ENCODE measurements around the gene RAB25. TPM values are rescaled to one million over a fixed set of nuclear protein-coding genes. Genes with fewer than 3 reads are reported as not detected.

Gene RAB25
- total RNA-seq, 1 donor from 2014 or later = 3.1 TPM

DNA sequence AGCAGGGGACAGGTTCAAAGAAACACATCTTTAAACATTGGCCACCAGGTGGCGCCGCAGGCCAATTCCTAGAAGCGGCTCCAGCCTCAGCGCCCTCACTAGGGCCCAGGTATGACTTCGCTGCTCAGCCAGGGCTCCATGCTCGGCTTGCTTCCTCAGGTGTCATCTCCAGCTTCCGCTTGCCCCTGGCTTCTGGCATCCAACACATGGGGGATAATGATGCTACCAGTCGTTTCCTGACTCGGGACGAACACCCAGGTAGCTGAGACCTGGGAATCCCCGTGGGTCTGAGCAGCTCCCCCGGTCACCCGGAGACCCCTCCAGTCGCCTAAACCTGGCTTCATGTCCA lies 29.9 kb downstream of the RAB25 start:
- Histone ChIP-seq H3K4me3 (ENCODE audit: insufficient read depth, low read depth, low read length) (no peak overlapping the region), H3K9me3 (ENCODE audit: insufficient read depth, low read depth, low read length) (no peaks in the 10 kb centered on the region), H3K4me1 (ENCODE audit: insufficient read depth, low read length) (peaks cover 10% of the 10 kb centered on the region), H3K9ac (ENCODE audit: low read length) (no peak overlapping the region), H4K20me1 (ENCODE audit: insufficient read depth, low read length) (peaks cover 31% of the 10 kb centered on the region), H3K79me2 (ENCODE audit: insufficient read depth, low read length) (peaks cover 16% of the 10 kb centered on the region), H3K27me3 (ENCODE audit: insufficient read depth, low read length) (no peaks in the 10 kb centered on the region), H3K4me2 (ENCODE audit: low read length) (no peak overlapping the region), H2AFZ (ENCODE audit: low read depth, low read length) (no peak overlapping the region), H3K36me3 (ENCODE audit: insufficient read depth, low read length) (peaks cover 3% of the 10 kb centered on the region), H3K27ac (ENCODE audit: low read depth, low read length) (no peak overlapping the region)
- H3K27ac Mint-ChIP-seq (ENCODE audit: unreplicated experiment) = peak overlapping the region; percentile 44
- H3K27me3 Mint-ChIP-seq (ENCODE audit: low read depth, unreplicated experiment) = no peaks in the 10 kb centered on the region
- no peak for DNase-seq (ENCODE audit: low read depth)
- TF ChIP-seq, protein P1, sequence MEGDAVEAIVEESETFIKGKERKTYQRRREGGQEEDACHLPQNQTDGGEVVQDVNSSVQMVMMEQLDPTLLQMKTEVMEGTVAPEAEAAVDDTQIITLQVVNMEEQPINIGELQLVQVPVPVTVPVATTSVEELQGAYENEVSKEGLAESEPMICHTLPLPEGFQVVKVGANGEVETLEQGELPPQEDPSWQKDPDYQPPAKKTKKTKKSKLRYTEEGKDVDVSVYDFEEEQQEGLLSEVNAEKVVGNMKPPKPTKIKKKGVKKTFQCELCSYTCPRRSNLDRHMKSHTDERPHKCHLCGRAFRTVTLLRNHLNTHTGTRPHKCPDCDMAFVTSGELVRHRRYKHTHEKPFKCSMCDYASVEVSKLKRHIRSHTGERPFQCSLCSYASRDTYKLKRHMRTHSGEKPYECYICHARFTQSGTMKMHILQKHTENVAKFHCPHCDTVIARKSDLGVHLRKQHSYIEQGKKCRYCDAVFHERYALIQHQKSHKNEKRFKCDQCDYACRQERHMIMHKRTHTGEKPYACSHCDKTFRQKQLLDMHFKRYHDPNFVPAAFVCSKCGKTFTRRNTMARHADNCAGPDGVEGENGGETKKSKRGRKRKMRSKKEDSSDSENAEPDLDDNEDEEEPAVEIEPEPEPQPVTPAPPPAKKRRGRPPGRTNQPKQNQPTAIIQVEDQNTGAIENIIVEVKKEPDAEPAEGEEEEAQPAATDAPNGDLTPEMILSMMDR (IDR thresholded peaks at IDR 0.05; ENCODE audit: insufficient read depth, low read depth, low read length) = peak; percentile 57
- no peak for TF ChIP-seq EZH2 (IDR thresholded peaks at IDR 0.05; ENCODE audit: insufficient read depth, low read length)
- peak overlapping the region; percentile 55 for H3K4me3 Mint-ChIP-seq (ENCODE audit: unreplicated experiment)
- no peak for FAIRE-seq
- peaks cover 27% of the 10 kb centered on the region for H3K4me1 Mint-ChIP-seq (ENCODE audit: low read depth, unreplicated experiment)
- H3K36me3 Mint-ChIP-seq (ENCODE audit: low read depth, unreplicated experiment) = peaks cover 17% of the 10 kb centered on the region
- no peaks in the 10 kb centered on the region for H3K9me3 Mint-ChIP-seq (ENCODE audit: unreplicated experiment)

DNA sequence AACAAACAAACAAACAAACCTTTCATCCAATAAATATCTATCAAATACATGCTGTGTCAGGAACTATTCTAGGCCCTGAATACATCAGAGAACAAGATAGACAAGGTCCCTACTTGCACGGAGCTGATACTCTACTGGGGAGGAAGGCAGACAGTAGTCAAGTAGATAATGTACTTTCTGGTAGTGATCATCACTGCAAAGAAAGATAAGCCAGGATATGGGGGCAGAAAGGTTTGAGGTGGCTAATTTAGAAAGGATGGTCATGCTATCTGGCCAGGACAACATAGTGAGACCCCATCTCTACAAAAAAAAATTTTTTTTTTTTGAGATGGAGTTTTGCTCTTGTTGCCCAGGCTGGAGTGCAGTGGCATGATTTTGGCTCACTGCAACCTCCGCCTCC lies 30.6 kb downstream of the RAB25 start:
- FAIRE-seq = no peak
- H3K36me3 ChIP-seq (ENCODE audit: insufficient read depth, low read length) = peaks cover 5% of the 10 kb centered on the region
- peaks cover 19% of the 10 kb centered on the region for H3K36me3 Mint-ChIP-seq (ENCODE audit: low read depth, unreplicated experiment)

DNA sequence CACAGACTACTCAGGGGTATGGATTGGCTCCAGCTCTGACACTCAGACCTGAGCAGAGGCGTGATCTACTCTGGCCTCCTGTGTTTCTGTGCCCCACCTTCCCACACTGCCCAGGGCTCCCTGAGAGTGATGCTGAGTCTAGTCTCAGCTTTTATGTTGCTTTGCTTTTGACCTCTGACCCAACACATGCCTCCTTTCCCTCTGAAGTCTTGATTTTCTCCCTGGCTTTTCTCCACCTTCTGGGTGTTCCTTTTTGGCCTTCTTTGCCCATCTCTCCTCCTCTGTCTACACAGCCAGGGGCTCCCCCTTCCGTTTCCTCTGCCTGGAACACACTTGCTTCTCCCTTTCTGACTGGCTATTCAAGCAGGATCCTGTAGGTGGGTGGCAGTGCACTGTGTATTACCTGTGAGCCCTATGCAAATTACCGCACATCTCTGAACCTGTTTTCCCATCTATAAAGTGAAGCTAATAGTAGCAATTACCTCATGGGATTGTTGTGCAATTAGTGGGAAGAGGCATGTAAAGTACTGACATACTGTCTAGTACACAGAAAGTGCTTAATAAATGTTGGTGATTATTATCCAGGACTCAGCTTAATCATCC lies 35.0 kb downstream of the RAB25 start:
- Histone ChIP-seq H3K27me3 (ENCODE audit: insufficient read depth, low read length) (no peaks in the 10 kb centered on the region), H3K36me3 (ENCODE audit: insufficient read depth, low read length) (peaks cover 5% of the 10 kb centered on the region), H3K79me2 (ENCODE audit: insufficient read depth, low read length) (peaks cover 21% of the 10 kb centered on the region), H3K27ac (ENCODE audit: low read depth, low read length) (peak overlapping the region; percentile 91), H3K4me3 (ENCODE audit: insufficient read depth, low read depth, low read length) (no peak overlapping the region), H3K4me1 (ENCODE audit: insufficient read depth, low read length) (peaks cover 20% of the 10 kb centered on the region), H3K9me3 (ENCODE audit: insufficient read depth, low read depth, low read length) (no peaks in the 10 kb centered on the region), H2AFZ (ENCODE audit: low read depth, low read length) (no peak overlapping the region), H3K9ac (ENCODE audit: low read length) (peak overlapping the region; percentile 80), H3K4me2 (ENCODE audit: low read length) (peak overlapping the region; percentile 62), H4K20me1 (ENCODE audit: insufficient read depth, low read length) (peaks cover 8% of the 10 kb centered on the region)
- Mint-ChIP-seq H3K27ac (ENCODE audit: unreplicated experiment) (peak overlapping the region; percentile 91), H3K9me3 (ENCODE audit: unreplicated experiment) (no peaks in the 10 kb centered on the region), H3K27me3 (ENCODE audit: low read depth, unreplicated experiment) (no peaks in the 10 kb centered on the region), H3K36me3 (ENCODE audit: low read depth, unreplicated experiment) (peaks cover 33% of the 10 kb centered on the region), H3K4me3 (ENCODE audit: unreplicated experiment) (no peak overlapping the region), H3K4me1 (ENCODE audit: low read depth, unreplicated experiment) (peaks cover 25% of the 10 kb centered on the region)
- no peak for DNase-seq (ENCODE audit: low read depth)
- no peak for FAIRE-seq
- no peak for TF ChIP-seq EZH2 (IDR thresholded peaks at IDR 0.05; ENCODE audit: insufficient read depth, low read length)
- TF ChIP-seq, protein P1 (IDR thresholded peaks at IDR 0.05; ENCODE audit: insufficient read depth, low read depth, low read length) = no peak

More for the DNA sequence above, 30.6 kb downstream of the RAB25 start:
- no peak overlapping the region for H3K4me3 ChIP-seq (ENCODE audit: insufficient read depth, low read depth, low read length)
- Mint-ChIP-seq H3K27me3 (ENCODE audit: low read depth, unreplicated experiment) (no peaks in the 10 kb centered on the region), H3K4me1 (ENCODE audit: low read depth, unreplicated experiment) (peaks cover 27% of the 10 kb centered on the region), H3K4me3 (ENCODE audit: unreplicated experiment) (no peak overlapping the region), H3K9me3 (ENCODE audit: unreplicated experiment) (no peaks in the 10 kb centered on the region), H3K27ac (ENCODE audit: unreplicated experiment) (no peak overlapping the region)
- no peak overlapping the region for H3K9ac ChIP-seq (ENCODE audit: low read length)
- peaks cover 16% of the 10 kb centered on the region for H3K79me2 ChIP-seq (ENCODE audit: insufficient read depth, low read length)
- no peaks in the 10 kb centered on the region for H3K27me3 ChIP-seq (ENCODE audit: insufficient read depth, low read length)
- peaks cover 24% of the 10 kb centered on the region for H4K20me1 ChIP-seq (ENCODE audit: insufficient read depth, low read length)
- no peak overlapping the region for H3K4me2 ChIP-seq (ENCODE audit: low read length)
- peaks cover 11% of the 10 kb centered on the region for H3K4me1 ChIP-seq (ENCODE audit: insufficient read depth, low read length)
- no peak overlapping the region for H3K27ac ChIP-seq (ENCODE audit: low read depth, low read length)
- DNase-seq (ENCODE audit: low read depth) = no peak
- H2AFZ ChIP-seq (ENCODE audit: low read depth, low read length) = no peak overlapping the region
- TF ChIP-seq, protein P1 (IDR thresholded peaks at IDR 0.05; ENCODE audit: insufficient read depth, low read depth, low read length) = no peak
- no peak for TF ChIP-seq EZH2 (IDR thresholded peaks at IDR 0.05; ENCODE audit: insufficient read depth, low read length)
- H3K9me3 ChIP-seq (ENCODE audit: insufficient read depth, low read depth, low read length) = no peaks in the 10 kb centered on the region

Measured in astrocyte (in vitro differentiated cells and primary cell).